ENCODE results near the gene FAM83E. TPM values are rescaled to one million over a fixed set of nuclear protein-coding genes. Genes with fewer than 3 reads are reported as not detected.
A peak's percentile ranks its signal among the peaks of the same experiment; 100 is the strongest.

FAM83E gene
- polyA plus RNA-seq, 3 donors, result 0.49 to 0.99 (median 0.98) TPM

DNA sequence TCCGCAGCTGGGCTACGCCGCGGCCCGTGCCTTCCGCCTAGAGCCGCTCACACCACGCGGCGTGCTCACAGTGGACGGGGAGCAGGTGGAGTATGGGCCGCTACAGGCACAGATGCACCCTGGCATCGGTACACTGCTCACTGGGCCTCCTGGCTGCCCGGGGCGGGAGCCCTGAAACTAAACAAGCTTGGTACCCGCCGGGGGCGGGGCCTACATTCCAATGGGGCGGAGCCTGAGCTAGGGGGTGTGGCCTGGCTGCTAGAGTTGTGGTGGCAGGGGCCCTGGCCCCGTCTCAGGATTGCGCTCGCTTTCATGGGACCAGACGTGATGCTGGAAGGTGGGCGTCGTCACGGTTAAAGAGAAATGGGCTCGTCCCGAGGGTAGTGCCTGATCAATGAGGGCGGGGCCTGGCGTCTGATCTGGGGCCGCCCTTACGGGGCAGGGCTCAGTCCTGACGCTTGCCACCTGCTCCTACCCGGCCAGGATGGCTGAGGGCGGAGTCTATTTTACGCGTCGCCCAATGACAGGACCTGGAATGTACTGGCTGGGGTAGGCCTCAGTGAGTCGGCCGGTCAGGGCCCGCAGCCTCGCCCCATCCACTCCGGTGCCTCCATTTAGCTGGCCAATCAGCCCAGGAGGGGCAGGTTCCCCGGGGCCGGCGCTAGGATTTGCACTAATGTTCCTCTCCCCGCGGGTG, 14.9 kb upstream of the FAM83E start:
- no peak for DNase-seq (ENCODE audit: low read depth in 3 of 3, low spot score in 2 of 3)

DNA sequence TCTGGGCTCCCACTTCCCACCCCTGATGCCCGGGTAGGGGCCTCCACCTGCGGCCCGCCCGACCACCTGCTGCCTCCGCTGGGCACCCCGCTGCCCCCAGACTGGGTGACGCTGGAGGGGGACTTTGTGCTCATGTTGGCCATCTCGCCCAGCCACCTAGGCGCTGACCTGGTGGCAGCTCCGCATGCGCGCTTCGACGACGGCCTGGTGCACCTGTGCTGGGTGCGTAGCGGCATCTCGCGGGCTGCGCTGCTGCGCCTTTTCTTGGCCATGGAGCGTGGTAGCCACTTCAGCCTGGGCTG, 14.4 kb upstream of the FAM83E start:
- DNase-seq (ENCODE audit: low read depth in 3 of 3, low spot score in 2 of 3), result no peak

DNA sequence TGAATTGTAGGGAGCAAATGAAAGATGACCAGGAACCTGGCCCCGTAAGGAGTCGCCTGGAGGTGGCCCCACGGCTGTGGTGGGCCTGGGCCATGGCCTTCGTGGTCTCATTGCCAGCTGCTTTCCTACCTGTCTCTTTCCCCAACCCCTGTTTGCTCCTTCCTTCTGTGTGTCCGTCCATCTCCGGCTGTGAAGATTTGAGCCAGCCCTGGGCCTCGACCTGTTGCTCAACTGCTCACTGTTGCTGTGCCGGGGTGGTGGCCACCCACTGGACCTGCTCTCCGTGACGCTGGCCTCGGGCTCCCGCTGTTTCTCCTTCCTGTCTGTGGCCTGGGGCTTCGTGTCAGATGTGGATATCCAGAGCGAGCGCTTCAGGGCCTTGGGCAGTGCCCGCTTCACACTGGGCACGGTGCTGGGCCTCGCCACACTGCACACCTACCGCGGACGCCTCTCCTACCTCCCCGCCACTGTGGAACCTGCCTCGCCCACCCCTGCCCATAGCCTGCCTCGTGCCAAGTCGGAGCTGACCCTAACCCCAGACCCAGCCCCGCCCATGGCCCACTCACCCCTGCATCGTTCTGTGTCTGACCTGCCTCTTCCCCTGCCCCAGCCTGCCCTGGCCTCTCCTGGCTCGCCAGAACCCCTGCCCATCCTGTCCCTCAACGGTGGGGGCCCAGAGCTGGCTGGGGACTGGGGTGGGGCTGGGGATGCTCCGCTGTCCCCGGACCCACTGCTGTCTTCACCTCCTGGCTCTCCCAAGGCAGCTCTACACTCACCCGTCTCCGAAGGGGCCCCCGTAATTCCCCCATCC, 13.8 kb upstream of the FAM83E start:
- DNase-seq (ENCODE audit: low read depth in 3 of 3, low spot score in 2 of 3), result no peak

DNA sequence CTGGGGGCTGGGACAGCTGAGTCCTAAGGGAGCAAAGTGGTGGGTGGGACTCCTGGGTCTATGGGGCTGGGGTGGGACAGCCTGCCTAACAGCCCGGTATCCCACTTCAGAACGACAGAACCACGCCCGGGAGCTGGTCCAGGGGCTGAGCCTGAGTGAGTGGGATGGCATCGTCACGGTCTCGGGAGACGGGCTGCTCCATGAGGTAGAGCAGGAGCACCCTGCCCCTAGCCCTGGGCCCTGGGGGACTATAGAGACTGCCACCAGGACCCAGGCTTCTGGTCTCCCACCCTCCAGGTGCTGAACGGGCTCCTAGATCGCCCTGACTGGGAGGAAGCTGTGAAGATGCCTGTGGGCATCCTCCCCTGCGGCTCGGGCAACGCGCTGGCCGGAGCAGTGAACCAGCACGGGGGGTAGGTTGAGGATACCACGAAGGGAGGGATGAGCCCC, 13.0 kb upstream of the FAM83E start:
- no peak for DNase-seq (ENCODE audit: low read depth in 3 of 3, low spot score in 2 of 3)

DNA sequence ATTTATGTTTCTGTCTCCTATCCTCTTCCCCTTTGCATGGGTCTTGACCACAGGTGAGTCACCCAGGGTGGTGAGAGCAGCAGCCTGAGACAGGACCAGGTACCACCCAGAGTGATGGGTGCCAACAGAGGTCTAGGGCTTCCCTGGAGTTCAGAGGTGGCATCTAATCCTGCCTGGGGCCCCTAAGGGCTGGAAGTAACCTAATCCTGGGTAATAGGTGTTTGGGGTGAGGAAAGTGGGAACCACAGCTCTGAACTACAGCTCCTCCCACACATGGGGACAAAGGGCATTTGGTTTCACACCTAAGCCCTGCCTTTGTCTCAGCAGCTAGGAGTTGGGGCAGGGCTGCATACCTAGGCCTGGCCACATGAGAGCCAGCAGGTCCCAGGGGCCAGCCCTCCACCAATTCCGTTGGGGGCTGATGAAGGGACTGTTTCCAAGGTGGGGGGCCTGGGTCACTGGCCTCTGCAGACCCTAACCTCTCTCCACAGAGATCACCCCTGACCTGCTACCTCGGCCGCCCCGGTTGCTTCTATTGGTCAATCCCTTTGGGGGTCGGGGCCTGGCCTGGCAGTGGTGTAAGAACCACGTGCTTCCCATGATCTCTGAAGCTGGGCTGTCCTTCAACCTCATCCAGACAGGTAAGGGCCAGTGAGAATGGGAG, 12.5 kb upstream of the FAM83E start:
- no peak for DNase-seq (ENCODE audit: low read depth in 3 of 3, low spot score in 2 of 3)

DNA sequence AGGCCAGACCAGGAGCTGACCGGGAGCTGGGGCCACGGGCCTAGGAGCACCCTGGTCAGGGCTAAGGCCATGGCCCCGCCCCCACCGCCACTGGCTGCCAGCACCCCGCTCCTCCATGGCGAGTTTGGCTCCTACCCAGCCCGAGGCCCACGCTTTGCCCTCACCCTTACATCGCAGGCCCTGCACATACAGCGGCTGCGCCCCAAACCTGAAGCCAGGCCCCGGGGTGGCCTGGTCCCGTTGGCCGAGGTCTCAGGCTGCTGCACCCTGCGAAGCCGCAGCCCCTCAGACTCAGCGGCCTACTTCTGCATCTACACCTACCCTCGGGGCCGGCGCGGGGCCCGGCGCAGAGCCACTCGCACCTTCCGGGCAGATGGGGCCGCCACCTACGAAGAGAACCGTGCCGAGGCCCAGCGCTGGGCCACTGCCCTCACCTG, 11.0 kb upstream of the FAM83E start:
- DNase-seq (ENCODE audit: low read depth in 3 of 3, low spot score in 2 of 3), result no peak

DNA sequence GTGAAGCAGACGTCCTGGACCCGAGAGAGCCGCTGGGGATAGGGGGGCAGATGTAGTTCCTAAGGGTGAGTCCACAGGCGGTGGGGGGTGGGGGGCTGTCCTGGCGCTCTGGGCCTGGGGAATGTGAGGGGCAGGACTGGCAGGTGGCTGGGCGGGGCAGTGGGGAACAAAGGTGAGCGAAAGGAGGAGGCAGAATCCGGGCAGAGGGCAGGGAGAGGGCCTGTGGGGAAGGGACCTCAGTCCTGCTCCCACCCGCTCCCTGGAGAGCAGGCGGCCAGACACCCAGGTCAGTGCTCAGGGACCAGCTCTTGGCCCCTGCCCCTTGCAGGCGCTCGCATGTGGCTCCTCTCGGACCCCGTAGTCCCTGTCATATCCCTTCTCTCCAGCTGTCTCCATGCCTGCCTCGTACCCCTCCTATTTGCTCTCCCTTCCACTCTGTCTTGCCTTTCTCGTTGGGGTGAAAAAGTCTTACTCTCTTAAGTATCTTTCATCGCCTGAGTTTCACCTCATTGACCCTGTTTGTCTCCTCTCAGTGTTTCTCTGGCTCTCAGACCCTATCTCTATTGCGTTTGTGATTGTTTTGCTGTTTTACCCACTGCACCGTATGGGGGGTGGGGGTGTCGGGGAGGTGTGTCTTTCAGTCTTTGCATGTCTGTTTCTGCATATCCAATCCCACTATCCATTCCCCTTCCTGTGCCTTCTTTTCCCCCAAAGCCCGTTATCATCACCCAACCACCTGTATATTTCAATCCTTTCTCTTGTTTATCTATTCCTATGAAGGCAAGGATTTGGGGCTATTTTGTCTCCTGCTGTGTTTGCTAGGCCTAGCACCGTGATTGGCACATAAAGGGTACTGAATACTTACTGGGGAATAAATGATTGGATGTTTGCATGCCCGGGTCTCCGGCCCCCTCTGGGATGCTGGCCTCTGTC, 10.2 kb upstream of the FAM83E start:
- DNase-seq (ENCODE audit: low read depth in 3 of 3, low spot score in 2 of 3), result no peak

DNA sequence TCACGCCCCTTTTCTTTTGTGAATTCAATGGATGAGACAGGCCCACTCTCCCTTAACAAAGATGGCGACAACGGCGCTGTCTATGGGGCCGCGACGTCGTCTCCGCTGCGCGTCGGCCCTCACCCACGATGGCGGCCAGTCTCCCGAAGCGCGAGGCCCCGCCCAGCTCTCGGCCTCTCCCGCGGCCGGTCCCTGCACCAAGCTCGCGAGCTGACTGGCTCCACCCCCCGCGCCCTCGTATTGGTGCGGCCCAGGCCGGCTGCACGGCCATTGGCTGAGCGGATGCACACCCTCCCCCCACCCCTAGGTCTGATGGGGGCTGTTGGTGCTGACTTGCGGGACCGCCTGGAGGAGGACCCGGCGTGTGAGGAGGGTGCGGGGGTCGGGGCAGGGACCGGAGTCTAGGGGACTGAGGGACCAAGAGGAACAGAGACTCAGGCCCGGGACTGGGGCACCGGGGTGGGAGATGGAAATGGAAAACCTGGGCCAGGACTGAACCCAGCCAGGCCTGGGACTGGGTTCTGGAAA, 9.3 kb upstream of the FAM83E start:
- peak; percentile 86 to 95 (median 90) for DNase-seq (ENCODE audit: low read depth in 3 of 3, low spot score in 2 of 3)

DNA sequence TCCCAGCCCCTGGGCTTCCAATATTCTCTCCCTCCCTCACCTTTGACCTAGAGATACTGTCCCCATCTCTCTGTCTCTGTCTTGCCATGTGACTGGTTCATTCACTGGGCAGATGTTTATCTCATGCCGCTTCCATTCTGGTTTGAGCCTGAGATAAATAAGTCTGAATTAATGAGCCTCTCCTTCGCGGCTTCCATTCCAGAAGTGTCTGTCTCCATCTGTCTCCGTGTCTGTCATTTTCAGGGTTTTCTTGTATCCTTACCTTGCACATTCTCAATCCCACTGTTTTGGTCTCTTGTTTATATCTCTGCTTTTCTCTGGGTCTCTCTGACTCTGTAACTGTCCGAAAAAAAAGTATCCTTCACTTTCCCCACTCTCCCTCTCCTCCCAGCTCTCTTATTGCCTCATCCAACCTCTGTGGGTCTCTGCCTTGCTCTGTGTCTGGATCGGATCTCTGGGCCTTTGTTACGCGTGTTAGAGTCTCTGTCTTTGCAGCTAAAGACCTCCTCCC, 8.7 kb upstream of the FAM83E start:
- DNase-seq (ENCODE audit: low read depth in 3 of 3, low spot score in 2 of 3), result no peak

DNA sequence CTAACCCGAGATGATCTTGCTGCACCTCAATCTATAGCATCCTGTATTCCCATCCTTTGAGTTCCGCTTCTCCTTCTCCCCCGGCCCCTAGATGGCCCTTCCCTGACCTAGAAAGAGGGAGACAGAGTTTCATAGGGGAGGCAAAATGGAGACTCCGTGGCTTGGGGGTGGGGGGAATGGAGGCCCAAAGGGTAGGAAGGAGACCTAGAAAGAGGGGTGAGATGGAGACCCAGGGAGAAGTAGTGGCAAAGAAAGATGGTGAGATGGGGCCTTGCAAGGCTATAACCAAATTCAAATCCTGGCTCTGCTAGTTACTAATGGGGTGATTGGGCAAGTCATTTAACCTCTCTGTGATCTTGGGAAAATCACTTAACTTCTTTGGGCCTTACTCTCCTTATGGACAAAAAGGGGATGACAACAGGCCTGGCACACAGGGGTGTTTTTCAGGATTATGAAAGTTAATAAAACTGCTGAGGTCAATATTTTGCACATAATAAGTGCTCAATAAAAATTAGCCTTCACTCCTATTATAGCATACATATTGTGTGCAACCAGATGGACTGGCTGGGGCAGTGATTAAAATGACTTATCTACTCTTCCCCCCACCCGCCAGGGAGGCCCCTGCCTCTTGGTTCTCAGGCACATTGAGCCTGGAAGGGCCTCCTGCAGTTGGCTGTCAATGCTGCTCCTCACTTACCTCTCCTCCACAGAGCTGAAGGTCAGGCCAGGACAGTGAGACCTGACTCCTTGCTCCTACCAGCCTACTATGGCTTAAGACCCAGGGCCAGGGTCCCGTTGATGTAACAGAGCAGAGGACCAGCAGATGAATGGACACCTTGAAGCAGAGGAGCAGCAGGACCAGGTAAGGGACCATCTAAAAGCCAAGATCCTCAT, 5.1 kb upstream of the FAM83E start:
- DNase-seq (ENCODE audit: low read depth in 3 of 3, low spot score in 2 of 3), result no peak

DNA sequence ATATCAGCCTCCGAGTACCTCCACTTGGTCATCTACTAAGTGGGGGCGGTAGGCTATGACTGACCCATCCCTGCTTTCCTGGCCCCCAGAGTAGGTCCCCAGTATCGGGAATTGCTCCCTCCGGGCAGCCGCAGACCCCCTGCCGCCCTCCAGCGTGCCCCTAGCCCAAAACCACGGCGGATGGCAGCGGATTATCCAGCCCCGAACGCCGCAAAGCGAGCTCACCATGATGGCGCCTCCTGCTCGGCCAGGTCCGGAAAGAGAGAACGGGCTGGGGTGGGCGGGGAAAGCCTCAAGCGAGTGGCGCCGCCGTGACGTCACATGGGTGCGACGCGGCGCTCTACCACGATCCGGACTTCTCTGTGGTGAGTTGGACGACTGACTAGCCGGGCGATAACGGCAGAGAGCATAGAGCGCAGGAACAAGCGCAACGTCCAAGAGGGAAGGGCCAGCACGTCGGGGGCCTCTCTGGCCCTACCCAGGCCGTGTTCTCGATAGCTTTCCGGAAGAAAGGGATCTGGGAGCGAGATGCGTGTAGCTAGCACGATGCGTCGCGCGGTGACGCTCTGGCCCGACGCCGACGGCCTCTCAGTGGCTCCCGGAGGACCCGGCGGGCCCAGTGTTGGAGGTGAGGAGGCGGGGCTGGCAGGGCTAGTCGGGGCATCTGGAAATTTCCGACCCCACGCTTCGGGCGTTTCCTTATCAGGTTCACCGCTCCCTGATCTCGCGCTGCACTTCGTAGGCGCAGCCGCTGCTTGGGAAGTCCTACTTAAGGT, 4.2 kb upstream of the FAM83E start, which contains the start of the genes RPL18 and SPHK2:
Gene RPL18, minus strand, starts transcription at position 263 of the 776 bp plus-strand sequence. Its CDS starts 35 bp downstream, at position 228.
Gene SPHK2, plus strand, starts transcription at position 591 of the 776 bp plus-strand sequence. CDS start 1,009 bp downstream, outside the sequence.
- DNase-seq (ENCODE audit: low read depth in 3 of 3, low spot score in 2 of 3), result peak; percentile 94 to 98 (median 97)

DNA sequence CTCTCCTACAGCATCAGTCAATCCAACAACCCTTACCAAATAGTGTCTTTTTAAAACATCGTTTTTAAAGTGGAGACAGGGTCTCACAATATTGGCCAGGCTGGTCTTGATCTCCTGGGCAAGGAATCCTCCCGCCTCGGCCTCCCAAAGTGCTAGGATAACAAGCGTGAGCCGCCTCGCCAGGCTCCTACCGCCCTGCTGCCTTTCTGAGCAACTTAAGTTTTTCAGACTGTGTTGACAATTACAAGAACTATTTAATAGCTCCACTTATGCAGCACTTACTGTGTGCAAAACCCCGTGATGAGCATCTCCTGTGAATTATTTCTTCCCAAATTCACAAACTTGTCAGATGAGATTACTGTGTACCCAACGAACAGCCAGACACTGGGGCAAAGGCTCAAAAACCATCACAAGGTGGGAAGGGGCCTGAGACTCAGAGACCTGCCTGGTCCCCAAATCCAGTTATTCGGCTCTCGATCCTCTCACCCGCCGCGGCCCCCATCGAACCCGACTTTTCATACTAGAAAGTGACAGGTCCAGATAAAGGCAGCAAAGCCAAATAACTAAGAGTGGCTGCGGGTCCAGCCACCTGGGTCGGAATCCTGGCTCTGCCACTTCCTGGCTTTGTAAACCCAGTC, 3.5 kb upstream of the FAM83E start:
- no peak for DNase-seq (ENCODE audit: low read depth in 3 of 3, low spot score in 2 of 3)

DNA sequence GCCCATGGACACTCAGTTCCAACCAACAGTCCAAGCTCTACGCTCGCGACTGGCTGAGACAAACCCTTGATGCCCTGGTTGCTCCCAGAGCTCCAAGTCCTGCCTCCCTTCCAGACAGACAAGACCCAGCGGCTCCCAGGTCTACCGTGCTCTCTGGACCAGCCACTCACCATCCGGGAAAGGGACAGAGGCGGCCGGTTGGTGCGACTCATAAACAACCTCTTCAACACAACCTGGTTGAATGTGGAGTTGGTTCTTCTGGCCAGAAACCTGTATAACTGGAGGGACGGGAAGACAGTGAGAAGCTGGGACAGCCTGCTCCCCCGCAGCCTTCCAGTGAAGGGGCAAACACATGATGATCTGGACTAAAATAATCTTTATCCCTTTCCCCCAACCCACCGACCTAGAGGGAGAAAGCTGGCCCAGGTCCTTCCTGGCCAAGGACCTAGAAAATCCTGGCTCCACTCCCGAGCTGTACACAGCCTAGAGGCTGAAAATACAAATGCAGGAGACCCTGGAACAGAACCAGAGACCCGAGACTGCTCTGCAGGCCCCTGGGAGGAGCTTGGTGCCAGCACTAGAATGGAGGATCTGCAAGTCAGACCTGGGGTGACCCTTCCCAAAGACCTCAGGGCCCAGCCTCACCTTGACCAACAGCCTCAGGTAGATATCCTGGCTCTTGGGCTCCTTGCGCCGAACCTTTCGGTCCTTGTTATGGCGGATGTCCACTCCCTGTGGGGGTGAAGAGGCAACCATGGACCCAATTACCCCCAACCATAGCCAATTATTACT, 2.5 kb upstream of the FAM83E start:
- DNase-seq (ENCODE audit: low read depth in 3 of 3, low spot score in 2 of 3), result no peak

DNA sequence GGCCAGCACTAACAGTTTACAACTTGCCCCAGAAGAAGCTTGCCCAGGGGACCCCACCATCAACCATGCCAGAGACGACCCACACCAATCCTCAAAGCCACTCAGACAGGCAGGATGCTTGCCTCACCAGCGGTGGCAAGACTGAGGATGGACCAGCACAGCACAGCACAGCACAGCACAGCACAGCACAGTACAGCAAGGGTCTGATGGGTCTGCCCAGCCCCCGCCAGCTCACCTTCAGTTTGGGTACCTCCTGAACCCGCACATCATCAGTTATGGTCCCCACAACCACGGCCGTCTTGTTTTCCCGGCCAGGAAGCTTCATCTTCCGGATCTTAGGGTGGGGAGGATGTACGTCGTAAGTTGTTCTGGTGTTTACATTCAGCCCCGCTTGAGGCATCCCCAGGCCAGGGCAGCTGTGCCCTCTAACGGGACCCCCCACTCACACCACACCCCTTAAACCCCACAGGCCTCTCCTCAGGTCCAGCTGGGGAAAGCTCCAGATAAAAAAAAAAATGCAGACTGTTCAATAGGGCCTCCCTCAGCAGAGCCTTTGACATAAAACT, 1.7 kb upstream of the FAM83E start:
- DNase-seq (ENCODE audit: low read depth in 3 of 3, low spot score in 2 of 3), result no peak

DNA sequence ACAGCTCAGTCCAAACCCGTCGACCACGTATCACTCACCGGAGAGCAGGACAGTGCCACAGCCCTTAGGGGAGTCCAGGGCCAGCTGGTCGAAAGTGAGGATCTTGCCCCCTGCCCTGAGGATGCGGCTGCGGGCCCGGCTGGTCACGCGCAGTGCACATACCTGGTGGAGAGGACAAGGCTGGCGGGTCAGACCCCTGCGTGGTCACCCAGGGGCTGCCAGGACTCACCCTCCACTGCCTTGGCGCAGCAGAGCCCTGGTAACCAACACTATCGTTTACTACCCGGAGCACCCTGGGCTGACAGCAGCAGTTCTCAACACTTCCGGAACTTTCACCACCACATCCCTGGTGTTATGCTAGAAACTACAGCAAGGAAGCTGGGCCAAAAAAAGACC, 1.2 kb upstream of the FAM83E start:
- DNase-seq (ENCODE audit: low read depth in 3 of 3, low spot score in 2 of 3), result no peak

DNA sequence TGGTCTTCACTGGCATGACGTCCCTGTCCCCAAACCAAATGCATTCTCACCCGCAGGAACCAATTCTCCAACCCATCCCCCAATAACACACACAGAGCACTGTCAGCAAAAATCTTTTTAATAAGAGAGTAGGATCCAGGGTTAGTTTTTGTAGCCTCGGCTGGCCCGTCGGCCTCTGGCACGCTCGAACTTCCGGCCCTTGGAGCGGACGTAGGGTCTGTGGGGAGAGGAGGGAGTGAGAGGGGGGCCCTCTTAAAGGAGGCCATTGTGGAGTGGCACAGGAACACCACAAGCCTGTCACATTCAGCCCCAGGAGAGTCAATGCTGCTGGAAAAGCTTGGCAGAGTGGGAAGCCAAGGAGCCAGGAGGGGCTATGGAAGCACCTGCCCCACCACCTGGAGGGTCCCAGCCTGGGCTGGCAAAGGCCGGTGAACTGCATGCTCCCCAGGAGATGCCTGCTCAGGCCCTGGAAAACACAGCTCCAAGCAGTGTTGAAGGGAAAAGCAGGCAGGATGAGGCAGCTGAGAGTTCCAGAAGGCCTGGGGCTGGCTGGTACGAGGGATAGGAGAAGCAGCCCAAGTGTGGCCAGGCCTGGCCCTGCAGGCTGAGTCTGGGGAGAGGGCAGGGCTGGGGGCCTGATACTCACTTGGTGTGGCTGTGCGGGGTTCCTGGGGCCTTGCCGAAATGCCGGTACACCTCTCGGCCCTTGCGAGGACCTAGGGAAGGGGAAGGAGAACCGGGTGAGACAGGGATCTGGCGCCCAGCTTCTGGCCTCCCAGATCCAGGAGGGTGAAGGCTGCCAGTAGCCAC, 560 bp upstream of the FAM83E start:
- DNase-seq (ENCODE audit: low read depth in 3 of 3, low spot score in 2 of 3), result no peak
